Measurements from ENCODE around the gene MAP2K4.

GRCh38 chr17:12050646-12051225, 30.1 kb downstream of the MAP2K4 start:
- TF ChIP-seq CTCF (IDR thresholded peaks at IDR 0.05 in 8 of 11, conservative IDR thresholded peaks at IDR 0.05 in 3 of 11) (no peak), POLR2A (IDR thresholded peaks at IDR 0.05) (no peak)

Data from spleen (tissue), 7 donors.